OCI-LY3 (cell line): Measurements from ENCODE around the gene CCL4L2.

Experiments used
- CTCF ChIP-seq: fragments of 200-600, 300-600 bp; sonication (generic); IDR thresholded peaks from 2 replicates; pipeline ENCODE4 v1.5.1; 2014; ENCODE audit warnings: antibody characterized with exemption, low read length, low read depth
- EZH2phosphoT487 ChIP-seq: fragments of 200-600 bp; shearing (Covaris generic); IDR thresholded peaks from 2 replicates; pipeline ENCODE4 v1.6.1; 2018; ENCODE audit warnings: antibody characterized with exemption, mixed run types, low read depth

- no peak for TF ChIP-seq CTCF
- TF ChIP-seq EZH2phosphoT487 = no peak
These were observed 15.3 kb upstream of the CCL4L2 start for GRCh38 chr17:36195434-36196130.
